ENCODE measurements around the gene TLK1. TPM values are rescaled to one million over a fixed set of nuclear protein-coding genes. Genes with fewer than 3 reads are reported as not detected.

Gene TLK1
- total RNA-seq, 1 experiment from 2014 or later, result 101 TPM

DNA sequence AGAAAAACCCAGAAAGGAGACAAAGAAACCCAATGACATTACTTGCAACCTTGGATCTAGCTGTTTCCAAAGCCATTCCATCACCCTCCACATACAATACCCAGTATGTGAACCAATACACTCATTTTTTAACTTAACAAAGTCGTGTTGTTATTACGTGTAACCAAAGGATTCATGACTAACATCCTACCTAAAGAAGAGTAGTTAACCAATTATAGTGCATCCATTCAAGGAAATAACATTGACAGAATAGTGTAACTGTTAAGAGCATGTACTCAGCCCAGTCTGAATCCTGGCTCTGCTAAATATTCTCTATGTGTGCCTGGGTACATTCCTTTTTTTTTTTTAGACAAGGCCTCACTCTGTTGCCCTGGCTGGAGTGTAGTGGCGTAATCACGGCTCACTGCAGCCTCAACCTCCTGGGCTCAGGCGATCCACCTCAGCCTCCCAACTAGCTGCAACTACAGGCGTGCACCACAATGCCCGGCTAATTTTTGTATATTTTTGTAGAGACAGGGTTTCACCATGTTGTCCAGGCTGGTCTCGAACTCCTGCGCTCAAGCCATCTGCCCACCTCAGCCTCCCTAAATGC lies 9.9 kb downstream of the TLK1 start:
- BruUV-seq (replicated peaks), result no TSS peak
- TF ChIP-seq EZH2 (IDR thresholded peaks at IDR 0.05; ENCODE audit: low read depth), result no peak
- TF ChIP-seq, protein P1, sequence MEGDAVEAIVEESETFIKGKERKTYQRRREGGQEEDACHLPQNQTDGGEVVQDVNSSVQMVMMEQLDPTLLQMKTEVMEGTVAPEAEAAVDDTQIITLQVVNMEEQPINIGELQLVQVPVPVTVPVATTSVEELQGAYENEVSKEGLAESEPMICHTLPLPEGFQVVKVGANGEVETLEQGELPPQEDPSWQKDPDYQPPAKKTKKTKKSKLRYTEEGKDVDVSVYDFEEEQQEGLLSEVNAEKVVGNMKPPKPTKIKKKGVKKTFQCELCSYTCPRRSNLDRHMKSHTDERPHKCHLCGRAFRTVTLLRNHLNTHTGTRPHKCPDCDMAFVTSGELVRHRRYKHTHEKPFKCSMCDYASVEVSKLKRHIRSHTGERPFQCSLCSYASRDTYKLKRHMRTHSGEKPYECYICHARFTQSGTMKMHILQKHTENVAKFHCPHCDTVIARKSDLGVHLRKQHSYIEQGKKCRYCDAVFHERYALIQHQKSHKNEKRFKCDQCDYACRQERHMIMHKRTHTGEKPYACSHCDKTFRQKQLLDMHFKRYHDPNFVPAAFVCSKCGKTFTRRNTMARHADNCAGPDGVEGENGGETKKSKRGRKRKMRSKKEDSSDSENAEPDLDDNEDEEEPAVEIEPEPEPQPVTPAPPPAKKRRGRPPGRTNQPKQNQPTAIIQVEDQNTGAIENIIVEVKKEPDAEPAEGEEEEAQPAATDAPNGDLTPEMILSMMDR (conservative IDR thresholded peaks at IDR 0.05), result no peak
- H3K9me2 ChIP-seq (ENCODE audit: insufficient read depth), result no peaks in the 10 kb centered on the region
- no peaks in the 10 kb centered on the region for H3K9me3 ChIP-seq (ENCODE audit: insufficient read depth, low read depth)
- H4K20me1 ChIP-seq (ENCODE audit: insufficient read depth), result peaks cover 92% of the 10 kb centered on the region
- no peak overlapping the region for H2AFZ ChIP-seq
- H3K4me1 ChIP-seq (replicated peaks; ENCODE audit: insufficient read depth), result peaks cover 39% of the 10 kb centered on the region
- ChIA-PET POLR2A (ENCODE audit: unreplicated experiment) (no interaction called here), CTCF (no interaction called here)
- H3K27me3 ChIP-seq (ENCODE audit: insufficient read depth, low read depth), result no peaks in the 10 kb centered on the region
- no peak overlapping the region for H3K4me3 ChIP-seq
- H3F3A ChIP-seq (ENCODE audit: insufficient read depth, low read depth), result peaks cover 40% of the 10 kb centered on the region
- H3K79me2 ChIP-seq (ENCODE audit: low read depth), result peaks cover 99% of the 10 kb centered on the region
- intact Hi-C loops (cut with micrococcal nuclease; ENCODE audit: unreplicated experiment), result no loop called here
- H3K27ac ChIP-seq, result no peak overlapping the region
- DNase-seq, result no peak
- no peak overlapping the region for H3K4me2 ChIP-seq
- H3K36me3 ChIP-seq (ENCODE audit: low read depth), result peaks cover 3% of the 10 kb centered on the region; the same call in 1 of the 2 replicates

DNA sequence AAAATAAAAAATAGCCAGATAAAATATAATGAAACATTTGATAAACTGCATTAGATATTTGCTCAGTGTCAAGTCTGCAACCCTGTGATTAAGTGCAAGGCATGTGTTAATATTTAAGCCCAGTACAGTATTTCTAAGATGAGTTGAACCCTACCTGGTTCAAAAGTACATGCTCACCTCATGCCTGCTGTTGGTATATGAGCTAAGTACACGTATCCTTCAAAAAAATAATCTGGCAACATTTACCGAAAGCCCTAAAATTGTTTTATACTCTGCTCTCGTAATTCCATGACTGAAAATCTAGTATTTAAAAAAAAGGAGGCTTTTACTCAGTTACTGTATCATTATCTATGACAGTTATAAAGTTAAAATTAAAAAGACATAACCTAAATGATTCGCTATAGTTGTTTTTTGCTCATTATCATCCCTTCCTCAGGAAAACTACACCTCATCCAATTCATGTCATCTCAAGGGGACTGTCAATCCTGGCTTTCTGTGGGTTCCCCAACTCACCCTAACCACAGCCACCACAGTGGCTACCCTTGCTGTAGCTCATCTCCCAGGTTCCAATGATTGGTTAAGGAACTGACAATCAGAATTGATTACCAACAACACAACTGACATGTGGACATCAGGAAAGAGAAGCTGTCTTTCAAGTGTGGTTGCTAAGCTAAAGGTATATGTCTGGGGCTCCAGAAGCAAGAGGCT lies 10.6 kb downstream of the TLK1 start:
- H3K79me2 ChIP-seq (ENCODE audit: low read depth), result peaks cover 99% of the 10 kb centered on the region
- no peaks in the 10 kb centered on the region for H3K9me2 ChIP-seq (ENCODE audit: insufficient read depth)
- no peak overlapping the region for H3K4me2 ChIP-seq
- H3K27me3 ChIP-seq (ENCODE audit: insufficient read depth, low read depth), result no peaks in the 10 kb centered on the region
- no peak for TF ChIP-seq EZH2 (IDR thresholded peaks at IDR 0.05; ENCODE audit: low read depth)
- TF ChIP-seq, protein P1 (conservative IDR thresholded peaks at IDR 0.05), result no peak
- ChIA-PET CTCF (no interaction called here), POLR2A (ENCODE audit: unreplicated experiment) (no interaction called here)
- intact Hi-C loops (cut with micrococcal nuclease; ENCODE audit: unreplicated experiment), result no loop called here
- H3K4me3 ChIP-seq, result no peak overlapping the region
- H2AFZ ChIP-seq, result no peak overlapping the region
- BruUV-seq (replicated peaks), result no TSS peak
- no peaks in the 10 kb centered on the region for H3K9me3 ChIP-seq (ENCODE audit: insufficient read depth, low read depth)
- peaks cover 32% of the 10 kb centered on the region for H3K4me1 ChIP-seq (replicated peaks; ENCODE audit: insufficient read depth)
- DNase-seq, result no peak
- peaks cover 40% of the 10 kb centered on the region for H3F3A ChIP-seq (ENCODE audit: insufficient read depth, low read depth)
- H3K36me3 ChIP-seq (ENCODE audit: low read depth), result peaks cover 2% of the 10 kb centered on the region; the same call in 1 of the 2 replicates
- no peak overlapping the region for H3K27ac ChIP-seq
- H4K20me1 ChIP-seq (ENCODE audit: insufficient read depth), result peaks cover 94% of the 10 kb centered on the region

DNA sequence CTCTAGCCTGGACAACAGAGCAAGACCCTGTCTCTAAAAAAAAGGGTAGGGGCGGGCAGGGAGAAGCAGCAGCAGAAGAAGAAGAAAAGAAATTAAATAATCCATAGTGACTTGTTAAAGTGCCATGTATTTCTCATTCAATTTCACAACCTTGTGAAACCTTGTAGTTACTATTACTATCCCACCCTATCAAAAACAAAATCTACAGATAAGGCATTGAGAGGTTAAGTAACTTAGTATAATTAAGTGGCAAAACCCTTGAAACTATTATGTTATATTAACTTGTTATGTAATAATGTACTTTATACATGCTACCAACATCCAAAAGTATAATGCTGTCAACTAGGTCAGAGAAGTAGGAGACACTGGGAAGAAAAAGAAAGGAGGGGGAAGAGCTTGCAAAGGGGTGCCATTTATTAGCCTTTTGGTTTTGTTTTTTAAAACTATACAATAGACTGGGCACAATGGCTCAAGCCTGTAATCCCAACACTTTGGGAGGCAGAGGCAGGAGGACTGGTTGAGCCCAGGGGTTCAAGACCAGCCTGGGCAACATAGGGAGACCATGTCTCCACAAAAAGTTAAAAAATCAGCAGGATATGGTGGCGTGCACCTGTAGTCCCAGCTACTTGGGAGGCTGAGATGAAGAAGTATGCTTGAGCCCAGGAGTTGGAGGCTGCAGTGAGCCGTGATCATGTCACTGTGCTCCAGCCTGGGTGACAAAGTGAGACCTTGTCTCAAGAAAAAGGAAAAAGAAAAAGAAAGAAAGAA lies 11.3 kb downstream of the TLK1 start:
- ChIA-PET CTCF (no interaction called here), POLR2A (ENCODE audit: unreplicated experiment) (no interaction called here)
- Histone ChIP-seq H4K20me1 (ENCODE audit: insufficient read depth) (peaks cover 94% of the 10 kb centered on the region), H3K4me2 (no peak overlapping the region), H3K27me3 (ENCODE audit: insufficient read depth, low read depth) (no peaks in the 10 kb centered on the region), H3K27ac (no peak overlapping the region), H3K9me3 (ENCODE audit: insufficient read depth, low read depth) (no peaks in the 10 kb centered on the region), H3K36me3 (ENCODE audit: low read depth) (no peaks in the 10 kb centered on the region), H3K9me2 (ENCODE audit: insufficient read depth) (no peaks in the 10 kb centered on the region), H3K79me2 (ENCODE audit: low read depth) (peaks cover 99% of the 10 kb centered on the region), H3F3A (ENCODE audit: insufficient read depth, low read depth) (peaks cover 39% of the 10 kb centered on the region), H3K4me1 (replicated peaks; ENCODE audit: insufficient read depth) (peaks cover 24% of the 10 kb centered on the region), H2AFZ (no peak overlapping the region), H3K4me3 (no peak overlapping the region)
- BruUV-seq (replicated peaks), result no TSS peak
- no peak for DNase-seq
- TF ChIP-seq, protein P1 (conservative IDR thresholded peaks at IDR 0.05), result no peak
- TF ChIP-seq EZH2 (IDR thresholded peaks at IDR 0.05; ENCODE audit: low read depth), result no peak
- intact Hi-C loops (cut with micrococcal nuclease; ENCODE audit: unreplicated experiment), result no loop called here

Data from PC-9 (cell line).